GM23248 (cell line): ENCODE measurements around the gene SFMBT2. TPM values are rescaled to one million over a fixed set of nuclear protein-coding genes. Genes with fewer than 3 reads are reported as not detected.

Experiments used
- DNase-seq: peaks from one replicate; pipeline ENCODE4 v3.0.0-alpha.2; 2015
- H2AFZ ChIP-seq: fragments of 200-600 bp; sonication (generic); 2 replicates; pipeline ENCODE4 v1.6.1; 2016; ENCODE audit warnings: antibody characterized with exemption
- H3F3A ChIP-seq: fragments of 200-600 bp; sonication (generic); 2 replicates; pipeline ENCODE4 v1.6.1; 2016; ENCODE audit warnings: mild to moderate bottlenecking, antibody characterized with exemption, mixed run types; ENCODE audit not compliant: insufficient read depth
- H3K27ac ChIP-seq: fragments of 200-600 bp; sonication (generic); 2 replicates; pipeline ENCODE4 v1.5.1; 2016; ENCODE audit warnings: mild to moderate bottlenecking
- H3K27me3 ChIP-seq: fragments of 200-600 bp; sonication (generic); replicated peaks from 2 replicates; pipeline ENCODE4 v1.6.1; 2016; ENCODE audit warnings: mild to moderate bottlenecking; ENCODE audit not compliant: insufficient read depth
- H3K36me3 ChIP-seq: fragments of 200-600 bp; sonication (generic); 2 replicates; pipeline ENCODE4 v1.6.1; 2016; ENCODE audit warnings: low read depth, mild to moderate bottlenecking
- H3K4me1 ChIP-seq: fragments of 200-600 bp; sonication (generic); 2 replicates; pipeline ENCODE4 v1.6.1; 2016; ENCODE audit warnings: mild to moderate bottlenecking; ENCODE audit not compliant: insufficient read depth
- H3K4me2 ChIP-seq: fragments of 200-600 bp; sonication (generic); one replicate; pipeline ENCODE4 v1.6.1; 2016; ENCODE audit warnings: mild to moderate bottlenecking; ENCODE audit not compliant: unreplicated experiment
- H3K4me3 ChIP-seq: fragments of 200-600 bp; sonication (generic); 2 replicates; pipeline ENCODE4 v1.5.1; 2016; ENCODE audit warnings: mild to moderate bottlenecking
- H3K79me2 ChIP-seq: fragments of 200-600 bp; sonication (generic); 2 replicates; pipeline ENCODE4 v1.6.1; 2016; ENCODE audit warnings: mild to moderate bottlenecking; ENCODE audit not compliant: insufficient read depth
- H3K9ac ChIP-seq: fragments of 200-600 bp; sonication (generic); 2 replicates; pipeline ENCODE4 v1.6.1; 2016; ENCODE audit warnings: mild to moderate bottlenecking
- H3K9me2 ChIP-seq: fragments of 200-600 bp; sonication (generic); 2 replicates; pipeline ENCODE4 v1.6.1; 2016; ENCODE audit warnings: mixed run types, mild to moderate bottlenecking, moderate library complexity; ENCODE audit not compliant: insufficient read depth
- H3K9me3 ChIP-seq: fragments of 200-600 bp; sonication (generic); one replicate; pipeline ENCODE4 v1.6.1; 2017; ENCODE audit warnings: low read depth
- H4K20me1 ChIP-seq: fragments of 200-600 bp; sonication (generic); 2 replicates; pipeline ENCODE4 v1.6.0; 2016; ENCODE audit not compliant: insufficient read depth
- EZH2 ChIP-seq: fragments of 200-600 bp; sonication (generic); IDR thresholded peaks from 2 replicates; pipeline ENCODE4 v1.6.1; 2018; ENCODE audit warnings: antibody characterized with exemption, mild to moderate bottlenecking; ENCODE audit not compliant: insufficient read depth, poor library complexity, severe bottlenecking
- EZH2phosphoT487 ChIP-seq: fragments of 200-600 bp; sonication (generic); IDR thresholded peaks from 2 replicates; pipeline ENCODE4 v1.6.1; 2018; ENCODE audit warnings: antibody characterized with exemption, moderate library complexity, mild to moderate bottlenecking, low read depth; ENCODE audit not compliant: insufficient read depth
- WGBS, 2 experiments: methylation state at CpG; one replicate each; pipeline ENCODE4 v1.1.6; 2015 to 2017; ENCODE audit warnings: low lambda C conversion rate in 2 of 2, low coverage in 1 of 2; ENCODE audit errors: missing lambda C conversion rate in 2 of 2; 5-methylcytosine and 5-hydroxymethylcytosine counted together
- in situ Hi-C: fragments of 300-500 bp; cut with MboI; formaldehyde crosslinking; loops from 2 replicates; pipeline ENCODE4 v1.15.0; 2020
- polyA plus RNA-seq: library from polyadenylated mRNA; unstranded; fragments of >200 nt; fragmentation: Nextera tagmentation; extraction: Ambion mirVana; gene quantifications from 2 replicates; pipeline ENCODE4 v1.2.1, GENCODE V29; 2016
- total RNA-seq: library from RNA; depleted of rRNA; stranded (reverse); fragments of >200 nt; shearing (Covaris generic); gene quantifications from 2 replicates; pipeline ENCODE4 v1.2.3, GENCODE V29; 2014

Gene SFMBT2
- total and polyA plus RNA-seq, 2 experiments from 2014 or later, result 0.22 TPM; not detected in 1

- Histone ChIP-seq H3K9ac (no peak overlapping the region), H3K9me3 (no peaks in the 10 kb centered on the region), H3K4me1 (no peaks in the 10 kb centered on the region), H3K4me3 (no peak overlapping the region), H3K27me3 (no peaks in the 10 kb centered on the region), H3K27ac (no peak overlapping the region), H3K36me3 (no peaks in the 10 kb centered on the region), H4K20me1 (no peaks in the 10 kb centered on the region), H3K4me2 (no peak overlapping the region), H3K79me2 (no peaks in the 10 kb centered on the region), H3K9me2 (no peaks in the 10 kb centered on the region), H2AFZ (no peak overlapping the region), H3F3A (no peaks in the 10 kb centered on the region)
- DNase-seq, result no peak
- WGBS, 2 experiments, result 24 to 26% methylated on average over 11 of the region's 11 CpGs
- in situ Hi-C loops, result no loop called here
- TF ChIP-seq EZH2phosphoT487 (no peak), EZH2 (no peak)
Measured at GRCh38 chr10:7189909-7190308, 220.9 kb downstream of the SFMBT2 start.

- no peak overlapping the region for H3K9ac ChIP-seq
- in situ Hi-C loops, result no loop called here
- TF ChIP-seq EZH2phosphoT487 (no peak), EZH2 (no peak)
- H3K4me1 ChIP-seq, result no peaks in the 10 kb centered on the region
- H4K20me1 ChIP-seq, result no peaks in the 10 kb centered on the region
- no peaks in the 10 kb centered on the region for H3K36me3 ChIP-seq
- H3K4me2 ChIP-seq, result no peak overlapping the region
- no peak overlapping the region for H3K4me3 ChIP-seq
- no peaks in the 10 kb centered on the region for H3K79me2 ChIP-seq
- H3K27me3 ChIP-seq, result no peaks in the 10 kb centered on the region
- no peak for DNase-seq
- no peaks in the 10 kb centered on the region for H3K9me3 ChIP-seq
- WGBS, 2 experiments, result 18 to 22% methylated on average over 9 of the region's 9 CpGs
- no peaks in the 10 kb centered on the region for H3K9me2 ChIP-seq
- H3F3A ChIP-seq, result no peaks in the 10 kb centered on the region
- H2AFZ ChIP-seq, result no peak overlapping the region
- no peak overlapping the region for H3K27ac ChIP-seq
Measured at GRCh38 chr10:7188456-7189050, 222.3 kb downstream of the SFMBT2 start.

- Histone ChIP-seq H2AFZ (no peak overlapping the region), H4K20me1 (no peaks in the 10 kb centered on the region), H3K9me2 (no peaks in the 10 kb centered on the region), H3K79me2 (no peaks in the 10 kb centered on the region), H3K9me3 (no peaks in the 10 kb centered on the region), H3K9ac (no peak overlapping the region), H3K27me3 (no peaks in the 10 kb centered on the region), H3K36me3 (no peaks in the 10 kb centered on the region), H3F3A (no peaks in the 10 kb centered on the region), H3K4me3 (no peak overlapping the region), H3K27ac (no peak overlapping the region), H3K4me2 (no peak overlapping the region), H3K4me1 (no peaks in the 10 kb centered on the region)
- WGBS, 2 experiments, result 74% methylated on average over 6 of the region's 6 CpGs
- in situ Hi-C loops, result no loop called here
- no peak for DNase-seq
- TF ChIP-seq EZH2phosphoT487, result no peak
- TF ChIP-seq EZH2, result no peak
Measured at GRCh38 chr10:7186387-7187018, 224.3 kb downstream of the SFMBT2 start.

- Histone ChIP-seq H3K9me2 (no peaks in the 10 kb centered on the region), H3K79me2 (no peaks in the 10 kb centered on the region), H3K4me3 (no peak overlapping the region), H3K4me1 (no peaks in the 10 kb centered on the region), H3K36me3 (no peaks in the 10 kb centered on the region), H2AFZ (no peak overlapping the region), H4K20me1 (no peaks in the 10 kb centered on the region), H3K27me3 (no peaks in the 10 kb centered on the region), H3K4me2 (no peak overlapping the region), H3K9me3 (no peaks in the 10 kb centered on the region), H3K9ac (no peak overlapping the region), H3K27ac (no peak overlapping the region), H3F3A (no peaks in the 10 kb centered on the region)
- 82 to 83% methylated on average over 4 of the region's 4 CpGs for WGBS, 2 experiments
- no peak for DNase-seq
- TF ChIP-seq EZH2phosphoT487, result no peak
- TF ChIP-seq EZH2, result no peak
- in situ Hi-C loops, result no loop called here
Measured at GRCh38 chr10:7185367-7185690, 225.5 kb downstream of the SFMBT2 start.
